Nephron (organoid): ENCODE results near the gene FAM110D.

Source experiments
- H3K27ac Mint-ChIP-seq, 3 experiments: 2 replicates each; pipeline ENCODE4 v1.8.0; 2020; ENCODE audit warnings: mixed read lengths in 3 of 3, mild to moderate bottlenecking in 2 of 3, moderate library complexity in 1 of 3
- H3K27me3 Mint-ChIP-seq: 2 replicates; pipeline ENCODE4 v1.8.0; 2021; ENCODE audit warnings: low read depth, mild to moderate bottlenecking, moderate library complexity, mixed read lengths
- H3K36me3 Mint-ChIP-seq: 2 replicates; pipeline ENCODE4 v1.8.0; 2020; ENCODE audit warnings: low read depth, mixed read lengths
- H3K4me1 Mint-ChIP-seq: 2 replicates; pipeline ENCODE4 v1.8.0; 2020; ENCODE audit warnings: mixed read lengths
- H3K4me3 Mint-ChIP-seq, 3 experiments: 2 replicates each; pipeline ENCODE4 v1.8.0; 2020; ENCODE audit warnings: mild to moderate bottlenecking in 3 of 3, mixed read lengths in 3 of 3, moderate library complexity in 2 of 3
- H3K9me3 Mint-ChIP-seq: 2 replicates; pipeline ENCODE4 v1.8.0; 2020; ENCODE audit warnings: mixed read lengths
- CTCF ChIP-seq, 3 experiments: fragments of 200-600 bp; sonication (generic); IDR thresholded peaks; one replicate each; pipeline ENCODE4 v1.5.0; 2021; ENCODE audit warnings: antibody characterized with exemption in 3 of 3; ENCODE audit not compliant: unreplicated experiment in 3 of 3

Gene FAM110D

GRCh38 chr1:26213335-26213905 is 54.5 kb downstream of the FAM110D start:
- no peak for TF ChIP-seq CTCF (IDR thresholded peaks at IDR 0.05; ENCODE audit: unreplicated experiment in 3 of 3)
- Mint-ChIP-seq H3K27ac (no peak overlapping the region), H3K4me3 (no peak overlapping the region), H3K9me3 (no peaks in the 10 kb centered on the region), H3K27me3 (peaks cover 10% of the 10 kb centered on the region), H3K36me3 (no peaks in the 10 kb centered on the region), H3K4me1 (peaks cover 12% of the 10 kb centered on the region)
